DOHH2 (cell line): ENCODE data around the gene HYI.

ENCODE experiments used
- EZH2phosphoT487 ChIP-seq: fragments of 200-600 bp; sonication (generic); IDR thresholded peaks from 2 replicates; pipeline ENCODE4 v1.6.1; 2017; ENCODE audit warnings: borderline replicate concordance, mild to moderate bottlenecking, antibody characterized with exemption, low read length, moderate library complexity, mixed read lengths
- TF ChIP-seq, protein P1 (sequence below): fragments of 200-600 bp; sonication (generic); IDR thresholded peaks from one replicate; pipeline ENCODE4 v1.5.1; 2014; ENCODE audit warnings: antibody characterized with exemption, mild to moderate bottlenecking, low read depth, low read length; ENCODE audit not compliant: poor library complexity, severe bottlenecking

DNA sequence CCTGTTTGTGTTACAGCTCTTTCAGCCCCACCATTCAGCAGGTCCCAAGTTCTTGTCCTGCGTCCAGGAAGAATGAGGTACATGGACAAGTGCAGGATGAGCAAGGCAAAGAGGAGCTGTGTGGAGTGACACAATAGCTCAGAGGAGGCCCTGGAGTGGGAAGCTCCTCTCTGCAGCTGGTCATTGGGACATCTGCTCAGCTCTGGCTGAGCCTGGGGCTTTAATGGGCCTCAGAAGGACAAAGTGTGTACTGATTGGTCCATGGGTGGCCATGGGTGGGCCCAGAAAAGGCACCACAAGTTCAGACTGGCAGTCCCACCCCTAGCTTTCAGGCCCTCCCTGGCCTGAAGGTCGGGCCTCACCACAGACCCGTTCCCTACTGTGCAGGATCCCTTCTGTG, 14.7 kb upstream of the HYI start:
- TF ChIP-seq, protein P1, sequence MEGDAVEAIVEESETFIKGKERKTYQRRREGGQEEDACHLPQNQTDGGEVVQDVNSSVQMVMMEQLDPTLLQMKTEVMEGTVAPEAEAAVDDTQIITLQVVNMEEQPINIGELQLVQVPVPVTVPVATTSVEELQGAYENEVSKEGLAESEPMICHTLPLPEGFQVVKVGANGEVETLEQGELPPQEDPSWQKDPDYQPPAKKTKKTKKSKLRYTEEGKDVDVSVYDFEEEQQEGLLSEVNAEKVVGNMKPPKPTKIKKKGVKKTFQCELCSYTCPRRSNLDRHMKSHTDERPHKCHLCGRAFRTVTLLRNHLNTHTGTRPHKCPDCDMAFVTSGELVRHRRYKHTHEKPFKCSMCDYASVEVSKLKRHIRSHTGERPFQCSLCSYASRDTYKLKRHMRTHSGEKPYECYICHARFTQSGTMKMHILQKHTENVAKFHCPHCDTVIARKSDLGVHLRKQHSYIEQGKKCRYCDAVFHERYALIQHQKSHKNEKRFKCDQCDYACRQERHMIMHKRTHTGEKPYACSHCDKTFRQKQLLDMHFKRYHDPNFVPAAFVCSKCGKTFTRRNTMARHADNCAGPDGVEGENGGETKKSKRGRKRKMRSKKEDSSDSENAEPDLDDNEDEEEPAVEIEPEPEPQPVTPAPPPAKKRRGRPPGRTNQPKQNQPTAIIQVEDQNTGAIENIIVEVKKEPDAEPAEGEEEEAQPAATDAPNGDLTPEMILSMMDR, result no peak
- TF ChIP-seq EZH2phosphoT487, result no peak
